ENCODE data around the gene PIAS1.

PIAS1 gene

GRCh38 chr15:68100194-68100593, 46.1 kb downstream of the PIAS1 start:
- no peaks in the 10 kb centered on the region for H3K27me3 ChIP-seq (ENCODE audit: control insufficient read depth in 1 of 2, insufficient read depth in 2 of 2, low read length in 2 of 2)
- H3K4me1 ChIP-seq (ENCODE audit: insufficient read depth, low read length), result no peaks in the 10 kb centered on the region
- H3K36me3 ChIP-seq (ENCODE audit: insufficient read depth, low read length), result peaks cover 6% of the 10 kb centered on the region
- H3K4me3 ChIP-seq (ENCODE audit: low read depth in 1 of 2, low read length in 2 of 2), result no peak overlapping the region
- H3K27ac ChIP-seq (ENCODE audit: low read depth, low read length), result no peak overlapping the region
- H3K9me3 ChIP-seq (ENCODE audit: low read length), result peaks cover 4% of the 10 kb centered on the region
- no peak overlapping the region for H3K9ac ChIP-seq (ENCODE audit: low read length)

GRCh38 chr15:68103603-68104002, 49.5 kb downstream of the PIAS1 start:
- peaks cover 6% of the 10 kb centered on the region for H3K36me3 ChIP-seq (ENCODE audit: insufficient read depth, low read length)
- H3K9ac ChIP-seq (ENCODE audit: low read length), result no peak overlapping the region
- H3K27me3 ChIP-seq (ENCODE audit: control insufficient read depth in 1 of 2, insufficient read depth in 2 of 2, low read length in 2 of 2), result no peaks in the 10 kb centered on the region
- H3K27ac ChIP-seq (ENCODE audit: low read depth, low read length), result no peak overlapping the region
- H3K9me3 ChIP-seq (ENCODE audit: low read length), result no peaks in the 10 kb centered on the region
- peaks cover 15% of the 10 kb centered on the region for H3K4me1 ChIP-seq (ENCODE audit: insufficient read depth, low read length)
- H3K4me3 ChIP-seq (ENCODE audit: low read depth in 1 of 2, low read length in 2 of 2), result no peak overlapping the region

- H3K4me3 ChIP-seq (ENCODE audit: low read depth in 1 of 2, low read length in 2 of 2), result no peak overlapping the region
- peaks cover 6% of the 10 kb centered on the region for H3K36me3 ChIP-seq (ENCODE audit: insufficient read depth, low read length)
- no peak overlapping the region for H3K27ac ChIP-seq (ENCODE audit: low read depth, low read length)
Observed at GRCh38 chr15:68106656-68107055, 52.5 kb downstream of the PIAS1 start.

GRCh38 chr15:68107142-68107541, 53.0 kb downstream of the PIAS1 start:
- Histone ChIP-seq H3K4me3 (ENCODE audit: low read depth in 1 of 2, low read length in 2 of 2) (no peak overlapping the region), H3K27me3 (ENCODE audit: control insufficient read depth in 1 of 2, insufficient read depth in 2 of 2, low read length in 2 of 2) (no peaks in the 10 kb centered on the region), H3K4me1 (ENCODE audit: insufficient read depth, low read length) (peaks cover 21% of the 10 kb centered on the region), H3K36me3 (ENCODE audit: insufficient read depth, low read length) (peaks cover 6% of the 10 kb centered on the region), H3K9me3 (ENCODE audit: low read length) (no peaks in the 10 kb centered on the region), H3K9ac (ENCODE audit: low read length) (no peak overlapping the region), H3K27ac (ENCODE audit: low read depth, low read length) (no peak overlapping the region)

More at GRCh38 chr15:68106656-68107055, 52.5 kb downstream of the PIAS1 start:
- no peaks in the 10 kb centered on the region for H3K9me3 ChIP-seq (ENCODE audit: low read length)
- H3K9ac ChIP-seq (ENCODE audit: low read length), result no peak overlapping the region
- no peaks in the 10 kb centered on the region for H3K27me3 ChIP-seq (ENCODE audit: control insufficient read depth in 1 of 2, insufficient read depth in 2 of 2, low read length in 2 of 2)
- H3K4me1 ChIP-seq (ENCODE audit: insufficient read depth, low read length), result peaks cover 21% of the 10 kb centered on the region

GRCh38 chr15:68112706-68113105, 58.6 kb downstream of the PIAS1 start:
- Histone ChIP-seq H3K4me1 (ENCODE audit: insufficient read depth, low read length) (peaks cover 27% of the 10 kb centered on the region), H3K4me3 (ENCODE audit: low read depth in 1 of 2, low read length in 2 of 2) (no peak overlapping the region), H3K27me3 (ENCODE audit: control insufficient read depth in 1 of 2, insufficient read depth in 2 of 2, low read length in 2 of 2) (no peaks in the 10 kb centered on the region), H3K9me3 (ENCODE audit: low read length) (no peaks in the 10 kb centered on the region), H3K27ac (ENCODE audit: low read depth, low read length) (no peak overlapping the region), H3K9ac (ENCODE audit: low read length) (no peak overlapping the region), H3K36me3 (ENCODE audit: insufficient read depth, low read length) (no peaks in the 10 kb centered on the region)

- no peak overlapping the region for H3K4me3 ChIP-seq (ENCODE audit: low read depth in 1 of 2, low read length in 2 of 2)
- H3K27me3 ChIP-seq (ENCODE audit: control insufficient read depth in 1 of 2, insufficient read depth in 2 of 2, low read length in 2 of 2), result no peaks in the 10 kb centered on the region
- H3K9ac ChIP-seq (ENCODE audit: low read length), result no peak overlapping the region
- no peak overlapping the region for H3K27ac ChIP-seq (ENCODE audit: low read depth, low read length)
- peaks cover 28% of the 10 kb centered on the region for H3K4me1 ChIP-seq (ENCODE audit: insufficient read depth, low read length)
- no peaks in the 10 kb centered on the region for H3K36me3 ChIP-seq (ENCODE audit: insufficient read depth, low read length)
- H3K9me3 ChIP-seq (ENCODE audit: low read length), result no peaks in the 10 kb centered on the region
Observed at GRCh38 chr15:68113273-68113672, 59.2 kb downstream of the PIAS1 start.

- Histone ChIP-seq H3K9me3 (ENCODE audit: low read length) (no peaks in the 10 kb centered on the region), H3K9ac (ENCODE audit: low read length) (no peak overlapping the region), H3K27me3 (ENCODE audit: control insufficient read depth in 1 of 2, insufficient read depth in 2 of 2, low read length in 2 of 2) (no peaks in the 10 kb centered on the region), H3K4me1 (ENCODE audit: insufficient read depth, low read length) (peaks cover 28% of the 10 kb centered on the region), H3K36me3 (ENCODE audit: insufficient read depth, low read length) (no peaks in the 10 kb centered on the region), H3K27ac (ENCODE audit: low read depth, low read length) (peak overlapping the region; percentile 29), H3K4me3 (ENCODE audit: low read depth in 1 of 2, low read length in 2 of 2) (no peak overlapping the region)
Observed at GRCh38 chr15:68113751-68114150, 59.6 kb downstream of the PIAS1 start.

GRCh38 chr15:68114356-68114755, 60.2 kb downstream of the PIAS1 start:
- Histone ChIP-seq H3K27ac (ENCODE audit: low read depth, low read length) (peak overlapping the region; percentile 29), H3K4me3 (ENCODE audit: low read depth in 1 of 2, low read length in 2 of 2) (no peak overlapping the region), H3K9me3 (ENCODE audit: low read length) (no peaks in the 10 kb centered on the region), H3K36me3 (ENCODE audit: insufficient read depth, low read length) (no peaks in the 10 kb centered on the region), H3K4me1 (ENCODE audit: insufficient read depth, low read length) (peaks cover 27% of the 10 kb centered on the region), H3K9ac (ENCODE audit: low read length) (no peak overlapping the region), H3K27me3 (ENCODE audit: control insufficient read depth in 1 of 2, insufficient read depth in 2 of 2, low read length in 2 of 2) (no peaks in the 10 kb centered on the region)

GRCh38 chr15:68114840-68115239, 60.7 kb downstream of the PIAS1 start:
- Histone ChIP-seq H3K27me3 (ENCODE audit: control insufficient read depth in 1 of 2, insufficient read depth in 2 of 2, low read length in 2 of 2) (no peaks in the 10 kb centered on the region), H3K4me3 (ENCODE audit: low read depth in 1 of 2, low read length in 2 of 2) (no peak overlapping the region), H3K36me3 (ENCODE audit: insufficient read depth, low read length) (no peaks in the 10 kb centered on the region), H3K4me1 (ENCODE audit: insufficient read depth, low read length) (peaks cover 27% of the 10 kb centered on the region), H3K9me3 (ENCODE audit: low read length) (no peaks in the 10 kb centered on the region), H3K27ac (ENCODE audit: low read depth, low read length) (no peak overlapping the region), H3K9ac (ENCODE audit: low read length) (no peak overlapping the region)

- H3K27ac ChIP-seq (ENCODE audit: low read depth, low read length), result no peak overlapping the region
- no peak overlapping the region for H3K4me3 ChIP-seq (ENCODE audit: low read depth in 1 of 2, low read length in 2 of 2)
- no peak overlapping the region for H3K9ac ChIP-seq (ENCODE audit: low read length)
- no peaks in the 10 kb centered on the region for H3K36me3 ChIP-seq (ENCODE audit: insufficient read depth, low read length)
- H3K4me1 ChIP-seq (ENCODE audit: insufficient read depth, low read length), result peaks cover 2% of the 10 kb centered on the region
- no peaks in the 10 kb centered on the region for H3K27me3 ChIP-seq (ENCODE audit: control insufficient read depth in 1 of 2, insufficient read depth in 2 of 2, low read length in 2 of 2)
- no peaks in the 10 kb centered on the region for H3K9me3 ChIP-seq (ENCODE audit: low read length)
Observed at GRCh38 chr15:68124700-68125099, 70.6 kb downstream of the PIAS1 start.

- Histone ChIP-seq H3K9ac (ENCODE audit: low read length) (no peak overlapping the region), H3K9me3 (ENCODE audit: low read length) (no peaks in the 10 kb centered on the region), H3K4me1 (ENCODE audit: insufficient read depth, low read length) (no peaks in the 10 kb centered on the region), H3K4me3 (ENCODE audit: low read depth in 1 of 2, low read length in 2 of 2) (no peak overlapping the region), H3K36me3 (ENCODE audit: insufficient read depth, low read length) (no peaks in the 10 kb centered on the region), H3K27me3 (ENCODE audit: control insufficient read depth in 1 of 2, insufficient read depth in 2 of 2, low read length in 2 of 2) (no peaks in the 10 kb centered on the region), H3K27ac (ENCODE audit: low read depth, low read length) (no peak overlapping the region)
Observed at GRCh38 chr15:68126396-68126795, 72.3 kb downstream of the PIAS1 start.

GRCh38 chr15:68129072-68129471, 75.0 kb downstream of the PIAS1 start:
- Histone ChIP-seq H3K4me1 (ENCODE audit: insufficient read depth, low read length) (no peaks in the 10 kb centered on the region), H3K36me3 (ENCODE audit: insufficient read depth, low read length) (no peaks in the 10 kb centered on the region), H3K27me3 (ENCODE audit: control insufficient read depth in 1 of 2, insufficient read depth in 2 of 2, low read length in 2 of 2) (no peaks in the 10 kb centered on the region), H3K27ac (ENCODE audit: low read depth, low read length) (no peak overlapping the region), H3K9ac (ENCODE audit: low read length) (no peak overlapping the region), H3K4me3 (ENCODE audit: low read depth in 1 of 2, low read length in 2 of 2) (no peak overlapping the region), H3K9me3 (ENCODE audit: low read length) (no peaks in the 10 kb centered on the region)

All from muscle layer of colon (tissue), 2 donors.